Stimulated activated CD4-positive, alpha-beta T cell treated with anti-CD3 and anti-CD28 coated beads, TNF-alpha, amount 100 ng/mL, for 24 hours (primary cell): ENCODE data around the gene WASHC2C.
"Not testable (repeated sequence)": the region's sequence is repeated elsewhere in the genome, so short reads cannot be mapped to it uniquely, and the experiment has no call there.

Experiments
- DNase-seq, 3 experiments: peaks; one replicate each; pipeline ENCODE4 v3.0.0-alpha.2; 2020; ENCODE audit warnings: low read depth in 3 of 3

Gene WASHC2C, protein sequence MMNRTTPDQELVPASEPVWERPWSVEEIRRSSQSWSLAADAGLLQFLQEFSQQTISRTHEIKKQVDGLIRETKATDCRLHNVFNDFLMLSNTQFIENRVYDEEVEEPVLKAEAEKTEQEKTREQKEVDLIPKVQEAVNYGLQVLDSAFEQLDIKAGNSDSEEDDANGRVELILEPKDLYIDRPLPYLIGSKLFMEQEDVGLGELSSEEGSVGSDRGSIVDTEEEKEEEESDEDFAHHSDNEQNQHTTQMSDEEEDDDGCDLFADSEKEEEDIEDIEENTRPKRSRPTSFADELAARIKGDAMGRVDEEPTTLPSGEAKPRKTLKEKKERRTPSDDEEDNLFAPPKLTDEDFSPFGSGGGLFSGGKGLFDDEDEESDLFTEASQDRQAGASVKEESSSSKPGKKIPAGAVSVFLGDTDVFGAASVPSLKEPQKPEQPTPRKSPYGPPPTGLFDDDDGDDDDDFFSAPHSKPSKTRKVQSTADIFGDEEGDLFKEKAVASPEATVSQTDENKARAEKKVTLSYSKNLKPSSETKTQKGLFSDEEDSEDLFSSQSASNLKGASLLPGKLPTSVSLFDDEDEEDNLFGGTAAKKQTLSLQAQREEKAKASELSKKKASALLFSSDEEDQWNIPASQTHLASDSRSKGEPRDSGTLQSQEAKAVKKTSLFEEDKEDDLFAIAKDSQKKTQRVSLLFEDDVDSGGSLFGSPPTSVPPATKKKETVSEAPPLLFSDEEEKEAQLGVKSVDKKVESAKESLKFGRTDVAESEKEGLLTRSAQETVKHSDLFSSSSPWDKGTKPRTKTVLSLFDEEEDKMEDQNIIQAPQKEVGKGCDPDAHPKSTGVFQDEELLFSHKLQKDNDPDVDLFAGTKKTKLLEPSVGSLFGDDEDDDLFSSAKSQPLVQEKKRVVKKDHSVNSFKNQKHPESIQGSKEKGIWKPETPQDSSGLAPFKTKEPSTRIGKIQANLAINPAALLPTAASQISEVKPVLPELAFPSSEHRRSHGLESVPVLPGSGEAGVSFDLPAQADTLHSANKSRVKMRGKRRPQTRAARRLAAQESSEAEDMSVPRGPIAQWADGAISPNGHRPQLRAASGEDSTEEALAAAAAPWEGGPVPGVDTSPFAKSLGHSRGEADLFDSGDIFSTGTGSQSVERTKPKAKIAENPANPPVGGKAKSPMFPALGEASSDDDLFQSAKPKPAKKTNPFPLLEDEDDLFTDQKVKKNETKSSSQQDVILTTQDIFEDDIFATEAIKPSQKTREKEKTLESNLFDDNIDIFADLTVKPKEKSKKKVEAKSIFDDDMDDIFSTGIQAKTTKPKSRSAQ (N-terminal part only)

DNA sequence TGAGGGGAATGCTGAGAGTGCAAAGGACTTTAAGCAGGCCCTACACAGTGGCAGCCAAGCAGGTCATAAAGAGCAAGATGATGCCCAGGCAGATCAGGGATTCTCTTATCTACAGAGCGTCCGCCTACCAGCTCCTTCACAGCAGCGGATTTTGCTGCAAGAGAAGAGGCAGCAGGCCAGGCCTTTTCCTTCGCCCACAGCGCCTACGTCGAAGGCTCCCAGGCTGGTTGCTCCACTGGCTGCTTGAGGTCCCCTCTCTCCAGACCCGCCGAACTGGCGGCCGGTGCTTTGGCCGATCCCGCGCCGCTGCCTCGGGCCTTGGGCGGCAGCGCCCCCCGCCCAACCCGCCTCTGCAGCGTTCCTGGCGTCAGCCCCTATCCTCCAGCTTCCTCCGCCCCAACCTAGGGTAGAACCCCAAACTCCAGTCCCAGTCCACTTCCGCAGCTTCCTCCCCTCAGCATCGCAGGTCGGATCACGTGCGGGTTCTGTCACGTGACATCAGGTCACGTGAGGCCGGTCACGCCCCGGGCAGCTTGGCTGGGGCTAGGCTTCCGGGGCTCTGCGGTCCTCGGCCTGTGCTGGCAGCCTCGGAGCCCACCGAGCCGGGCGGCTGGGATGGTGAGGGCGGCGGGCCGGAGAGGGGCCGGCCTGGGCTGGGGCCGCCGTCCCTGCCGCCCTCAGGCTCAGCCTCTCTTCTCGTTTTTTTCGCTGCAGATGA is at the start of gene WASHC2C:
WASHC2C (plus strand) TSS at position 564 of the 718 bp plus-strand sequence; CDS start at position 616, 52 bp downstream.
- peak; percentile 88 to 96 (median 93) for DNase-seq

DNA sequence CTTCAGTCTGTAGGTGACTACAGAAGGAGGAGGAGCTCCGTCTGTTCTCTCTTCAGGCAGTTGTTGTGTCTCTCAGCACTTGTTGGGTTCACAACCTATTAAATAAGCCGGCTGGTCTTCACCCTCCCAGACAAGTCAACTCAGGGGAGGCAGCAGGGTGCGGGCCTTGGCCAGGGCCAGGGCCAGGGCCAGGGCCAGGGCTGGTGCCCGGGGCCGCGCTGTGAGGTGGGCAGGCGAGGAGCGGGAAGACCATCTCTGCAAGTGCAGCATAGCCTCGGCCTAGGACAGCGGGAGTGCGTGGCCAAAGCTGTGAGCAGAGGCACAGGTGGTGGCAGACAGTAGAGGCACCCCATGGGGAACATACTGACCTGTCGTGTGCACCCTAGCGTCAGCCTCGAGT is 48.6 kb upstream of the WASHC2C start:
- DNase-seq, result not testable (repeated sequence)

DNA sequence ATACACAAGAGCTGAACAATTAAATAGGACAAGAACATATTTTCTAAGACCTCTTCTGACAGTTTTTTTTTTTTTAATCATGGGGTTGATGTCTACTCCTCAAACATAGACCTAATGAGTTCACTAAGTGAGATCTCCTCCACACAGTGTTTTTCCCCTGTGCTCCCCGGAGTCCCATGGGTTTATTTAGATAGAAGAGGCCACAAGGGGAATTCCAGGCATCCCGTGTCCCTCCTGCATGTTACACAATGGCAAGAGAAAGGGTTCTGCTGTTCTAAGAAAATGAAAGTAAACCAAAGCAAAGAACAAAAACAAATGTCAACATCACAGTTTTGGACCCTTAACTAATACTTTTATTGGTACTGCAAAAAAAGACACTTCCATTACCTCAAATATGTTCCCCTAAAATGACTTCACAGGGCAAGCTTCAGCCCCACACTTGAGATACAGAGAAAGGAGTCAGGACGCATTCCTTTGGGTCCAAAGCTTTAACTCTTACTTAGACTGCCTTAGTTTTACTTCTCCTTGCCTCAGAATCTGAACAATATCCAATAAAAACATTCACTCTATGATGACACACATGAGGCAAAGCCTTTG is 16.8 kb upstream of the WASHC2C start:
- DNase-seq, result not testable (repeated sequence)

DNA sequence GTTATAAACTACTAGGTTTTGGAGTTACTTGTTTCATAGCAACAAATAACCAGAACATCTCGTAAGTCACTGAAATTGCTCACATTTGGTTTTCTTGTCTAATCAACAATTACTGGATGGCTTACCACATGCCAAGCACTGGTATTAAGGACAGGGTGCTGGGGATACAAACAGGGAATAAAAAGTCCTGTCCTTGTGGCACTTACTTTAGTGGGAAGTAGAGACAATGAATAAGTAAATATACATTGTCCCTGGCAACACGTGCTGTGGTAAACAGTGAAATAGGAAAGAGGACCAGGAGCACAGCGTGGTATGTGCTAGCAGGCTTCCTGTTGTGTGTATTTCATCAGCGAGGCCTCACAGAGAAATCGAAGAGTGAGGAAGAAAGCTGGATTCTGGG is 15.8 kb upstream of the WASHC2C start:
- not testable (repeated sequence) for DNase-seq

DNA sequence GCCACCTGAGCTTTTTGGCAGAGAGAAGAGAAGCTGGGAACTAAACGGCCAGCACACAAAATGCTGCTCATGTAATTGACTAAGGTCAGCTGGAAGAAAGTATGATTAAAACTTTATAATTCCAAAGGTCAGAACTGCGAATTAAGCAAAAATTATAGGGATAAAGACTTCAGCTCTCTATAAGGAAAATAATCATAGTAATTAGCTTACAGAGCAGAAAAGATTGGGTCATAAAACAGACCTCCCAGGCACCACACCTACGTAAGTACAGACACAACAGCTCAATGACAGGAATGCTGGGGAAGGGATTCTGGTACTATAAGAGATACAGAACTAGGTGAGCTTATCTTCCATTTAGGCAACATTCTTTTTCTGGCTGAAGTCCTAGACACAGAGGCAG is 10.0 kb upstream of the WASHC2C start:
- DNase-seq, result not testable (repeated sequence)

DNA sequence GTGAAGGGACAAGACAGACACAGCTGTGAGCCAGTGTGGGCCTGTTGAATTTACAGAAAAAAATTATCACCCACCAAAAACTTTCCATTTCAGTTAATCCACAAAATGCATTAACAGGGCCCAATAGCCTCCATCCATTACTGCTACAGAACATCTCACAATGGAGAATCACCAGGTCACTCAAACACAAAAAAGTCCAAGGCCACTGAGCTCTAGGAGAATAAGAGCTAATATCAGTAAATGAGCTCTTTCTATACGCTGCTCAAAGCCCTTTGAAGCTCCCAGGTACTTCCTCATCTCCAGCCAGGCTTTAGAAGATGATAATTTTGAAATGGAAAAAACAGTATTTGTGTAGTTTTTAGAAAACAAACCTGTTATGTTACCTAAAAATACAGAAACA is 9.4 kb upstream of the WASHC2C start:
- not testable (repeated sequence) for DNase-seq

DNA sequence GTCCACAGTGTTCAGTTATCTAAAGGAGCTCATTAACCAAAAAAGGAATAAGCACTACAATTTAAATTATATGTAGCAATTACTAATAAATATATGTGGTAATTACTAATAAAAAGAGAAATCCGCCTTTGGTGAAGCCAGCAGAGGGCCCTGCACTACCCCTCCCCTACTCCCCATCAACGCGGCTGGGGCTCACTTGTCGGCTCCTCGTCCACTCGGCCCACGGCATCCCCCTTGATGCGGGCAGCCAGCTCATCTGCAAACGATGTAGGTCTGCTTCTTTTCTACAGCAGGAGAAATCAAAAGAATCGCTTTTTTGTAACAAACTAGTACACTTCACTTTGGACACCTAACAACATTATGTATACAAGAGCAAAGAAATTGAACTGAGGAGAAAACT is 5.6 kb upstream of the WASHC2C start:
- DNase-seq, result not testable (repeated sequence)

DNA sequence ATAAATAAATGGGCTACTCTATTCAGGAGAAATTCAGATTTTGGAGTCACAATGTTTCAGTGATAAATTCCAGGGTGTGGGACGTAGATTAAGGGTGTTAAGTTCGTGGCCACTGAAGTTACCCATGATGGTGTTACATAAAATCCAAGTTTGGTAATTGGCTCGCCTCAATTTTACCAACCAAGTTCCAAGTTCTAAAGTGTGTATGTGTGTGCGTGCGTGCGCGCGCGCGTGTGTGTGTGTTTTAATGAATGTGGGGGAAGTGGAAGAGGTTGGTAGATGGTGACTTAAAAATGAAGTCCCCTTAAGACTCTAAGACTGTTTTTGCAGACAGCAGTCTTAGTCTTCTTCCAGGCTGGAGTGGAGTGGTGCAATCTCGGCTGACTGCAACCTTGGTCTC is 3.2 kb upstream of the WASHC2C start:
- not testable (repeated sequence) for DNase-seq

DNA sequence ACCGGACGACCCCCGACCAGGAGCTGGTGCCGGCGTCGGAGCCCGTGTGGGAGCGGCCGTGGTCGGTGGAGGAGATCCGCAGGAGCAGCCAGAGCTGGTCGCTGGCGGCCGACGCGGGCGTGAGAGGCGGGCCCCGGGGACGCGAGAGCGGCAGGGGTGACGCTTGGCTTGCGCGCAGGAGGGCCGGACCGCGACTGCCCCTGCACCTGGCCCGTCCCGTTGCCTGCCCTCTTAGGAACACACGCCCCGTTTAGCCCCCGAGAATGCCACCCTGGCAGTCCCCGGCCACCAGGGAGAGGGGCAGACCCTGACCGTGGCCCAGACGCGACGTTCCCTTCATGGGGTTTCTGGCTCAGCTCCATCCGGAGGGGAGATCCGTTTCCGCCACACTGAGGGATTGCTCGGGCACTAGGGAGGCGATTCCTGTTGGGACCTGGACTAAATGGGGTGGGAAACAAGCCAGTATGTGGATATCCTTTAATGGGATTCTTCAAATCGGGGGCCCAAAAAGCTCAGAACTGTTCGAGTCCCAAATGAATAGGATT is 427 bp downstream of the WASHC2C start:
- not testable (repeated sequence) for DNase-seq

DNA sequence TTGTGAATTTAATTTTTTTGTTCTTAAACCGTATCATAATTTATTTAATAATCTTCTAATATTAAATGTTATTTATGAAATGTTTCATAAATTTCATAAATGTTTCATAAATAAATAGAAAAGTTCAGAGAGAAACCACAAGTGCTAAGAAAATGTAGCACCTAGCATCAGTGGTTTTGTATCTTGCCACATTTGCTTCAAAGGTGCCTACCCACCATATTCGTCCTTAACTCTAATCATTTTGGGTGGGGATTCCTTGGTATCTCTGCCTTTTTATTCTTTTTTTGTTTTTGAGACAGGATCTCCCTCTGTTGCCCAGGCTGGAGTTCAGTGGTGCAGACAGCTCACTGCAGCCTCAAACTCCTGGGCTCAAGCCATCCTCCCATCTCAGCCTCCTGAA is 7.4 kb downstream of the WASHC2C start:
- not testable (repeated sequence) for DNase-seq

DNA sequence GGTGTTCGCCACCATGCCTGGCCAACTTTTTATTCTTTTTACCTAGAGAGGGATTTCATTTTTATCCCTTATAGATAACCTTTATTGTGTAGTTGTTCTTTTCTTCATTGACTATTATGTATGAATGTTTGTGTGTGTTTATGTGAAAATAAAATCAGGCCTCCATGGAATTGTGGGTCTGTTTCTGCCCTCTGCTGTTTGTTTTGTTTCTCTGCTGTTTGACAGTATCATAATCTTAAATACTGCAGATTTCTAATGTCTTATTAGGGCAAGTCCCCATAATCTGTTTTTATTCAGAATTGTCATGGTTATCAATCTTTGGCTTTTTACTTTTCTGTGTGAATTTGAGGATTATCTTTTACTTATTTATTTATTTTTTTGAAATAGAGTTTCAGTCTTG is 7.8 kb downstream of the WASHC2C start:
- not testable (repeated sequence) for DNase-seq

DNA sequence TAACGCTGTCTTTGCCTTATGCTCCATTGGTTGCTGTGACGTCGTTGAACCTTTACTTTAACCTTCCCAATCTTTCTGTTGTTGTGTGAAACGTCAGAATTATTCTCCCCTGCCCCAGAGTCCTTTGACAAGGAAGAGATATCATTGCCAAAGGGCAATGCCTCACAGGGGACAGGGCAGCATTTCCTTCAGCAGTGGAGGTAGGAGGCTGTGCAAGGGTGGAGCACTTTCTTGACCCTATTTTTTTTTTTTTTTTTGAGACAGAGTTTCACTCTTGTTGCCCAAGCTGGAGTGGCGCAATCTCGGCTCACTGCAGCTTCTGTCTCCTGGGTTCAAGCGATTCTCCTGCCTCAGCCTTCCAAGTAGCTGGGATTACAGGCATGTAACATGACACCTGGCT is 14.5 kb downstream of the WASHC2C start:
- DNase-seq, result not testable (repeated sequence)

DNA sequence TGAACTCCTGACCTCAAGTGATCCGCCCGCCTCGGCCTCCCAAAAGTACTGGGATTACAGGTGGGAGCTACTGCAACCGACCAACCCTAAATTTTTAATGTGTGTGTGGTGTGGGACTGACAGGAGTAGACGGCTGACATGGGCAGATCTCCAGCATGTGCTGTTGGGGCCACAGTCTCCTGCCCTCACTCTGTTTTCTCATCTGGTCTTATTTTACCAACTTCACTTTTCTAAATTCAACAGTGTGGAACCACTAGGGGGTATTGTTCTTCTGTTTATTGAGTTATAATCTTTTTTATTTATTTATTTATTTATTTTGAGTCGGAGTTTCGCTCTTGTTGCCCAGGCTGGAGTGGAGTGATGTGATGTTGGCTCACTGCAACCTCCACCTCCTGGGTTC is 14.9 kb downstream of the WASHC2C start:
- not testable (repeated sequence) for DNase-seq

DNA sequence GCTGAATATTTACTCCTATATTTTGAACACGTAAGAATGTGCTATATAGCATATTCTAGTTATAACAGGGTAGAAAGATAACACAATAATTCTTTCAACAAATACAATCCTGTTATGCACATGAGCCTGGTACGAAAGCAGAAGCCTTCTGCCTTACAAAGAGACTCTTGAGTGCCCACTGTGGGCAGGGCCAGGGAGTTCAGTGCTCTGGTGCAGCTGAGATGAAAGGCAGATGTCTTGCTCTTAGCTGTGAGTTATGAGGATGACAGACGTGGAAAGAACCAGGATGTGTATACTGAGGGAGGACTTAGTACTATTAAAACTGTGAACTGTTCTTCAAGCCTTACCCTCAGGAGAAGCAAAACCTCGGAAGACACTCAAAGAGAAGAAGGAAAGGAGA is 24.1 kb downstream of the WASHC2C start:
- not testable (repeated sequence) for DNase-seq

DNA sequence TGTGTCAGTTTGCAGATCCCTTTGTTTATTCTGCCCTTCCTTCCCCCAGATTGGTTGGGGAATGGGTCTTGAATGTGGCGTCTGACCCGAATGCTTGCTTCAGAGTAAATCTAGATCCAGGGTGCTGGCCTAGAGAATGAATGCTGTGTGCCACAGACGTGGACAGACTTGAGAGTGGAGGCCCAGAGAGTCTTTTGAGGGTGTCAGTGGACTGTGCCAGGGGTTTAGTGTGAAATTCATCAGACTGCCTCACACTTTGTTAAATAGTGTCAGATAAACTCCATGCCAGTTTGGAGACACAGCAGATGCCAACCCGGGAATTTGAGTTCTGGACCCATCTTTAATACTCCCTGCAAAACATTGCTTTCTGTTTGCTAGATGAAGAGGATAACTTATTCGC is 25.1 kb downstream of the WASHC2C start:
- DNase-seq, result not testable (repeated sequence)

DNA sequence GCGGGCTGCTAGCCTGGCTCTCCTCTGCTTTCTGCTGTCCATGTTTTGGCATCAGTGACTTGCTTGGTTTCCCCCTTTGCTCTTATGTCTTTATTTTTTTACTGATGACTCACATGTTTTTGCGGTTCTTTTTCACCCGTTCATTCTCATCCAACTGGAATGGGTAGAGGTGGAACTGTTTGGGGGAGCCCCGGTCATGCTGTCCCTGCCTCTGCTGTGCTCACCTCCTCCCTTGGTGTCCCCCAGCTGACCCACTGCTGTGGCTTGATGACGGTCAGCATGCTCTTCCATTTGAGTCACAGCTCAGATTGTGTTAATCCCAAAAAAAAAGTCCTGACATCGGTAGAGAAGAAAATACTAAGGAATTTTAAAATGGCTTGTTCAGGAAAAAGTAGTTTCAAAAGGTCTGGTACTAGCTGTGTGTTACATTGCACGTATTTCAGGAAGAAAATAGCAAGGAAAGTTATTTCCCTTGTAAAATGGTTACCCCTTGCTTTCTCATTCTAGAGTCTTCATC is 27.0 kb downstream of the WASHC2C start:
- DNase-seq, result not testable (repeated sequence)

DNA sequence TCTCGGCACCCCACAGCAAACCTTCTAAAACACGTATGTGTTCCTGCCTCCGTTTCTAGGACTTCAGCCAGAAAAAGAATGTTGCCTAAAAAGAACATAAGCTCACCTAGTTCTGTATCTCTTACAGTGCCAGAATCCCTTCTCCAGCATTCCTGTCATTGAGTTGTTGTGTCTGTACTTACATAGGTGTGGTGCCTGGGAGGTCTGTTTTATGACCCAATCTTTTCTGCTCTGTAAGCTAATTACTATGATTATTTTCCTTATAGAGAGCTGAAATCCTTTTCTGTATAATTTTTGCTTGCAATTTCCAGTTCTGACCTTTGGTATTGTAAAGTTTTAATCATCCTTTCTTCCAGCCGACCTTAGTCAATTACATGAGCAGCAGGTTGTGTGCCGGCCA is 28.0 kb downstream of the WASHC2C start:
- not testable (repeated sequence) for DNase-seq

DNA sequence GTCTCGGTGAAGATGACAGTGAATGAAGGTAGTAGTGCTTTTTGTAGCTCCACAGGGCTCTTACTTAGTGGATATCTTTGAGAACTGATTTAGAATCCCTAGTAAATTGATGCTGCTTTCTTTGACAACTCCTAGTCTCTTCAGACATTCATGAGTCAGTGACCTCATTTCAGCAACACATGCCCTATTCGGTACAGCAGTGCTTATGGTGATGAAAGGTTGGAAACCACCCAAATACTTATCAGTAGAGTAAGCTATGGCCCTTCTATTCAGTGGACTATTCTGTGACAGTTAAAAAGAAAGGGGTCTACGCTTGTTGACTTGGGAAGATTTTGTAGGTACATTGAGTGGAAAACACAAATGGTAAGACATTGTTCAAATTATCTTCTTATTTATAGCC is 29.0 kb downstream of the WASHC2C start:
- DNase-seq, result not testable (repeated sequence)

DNA sequence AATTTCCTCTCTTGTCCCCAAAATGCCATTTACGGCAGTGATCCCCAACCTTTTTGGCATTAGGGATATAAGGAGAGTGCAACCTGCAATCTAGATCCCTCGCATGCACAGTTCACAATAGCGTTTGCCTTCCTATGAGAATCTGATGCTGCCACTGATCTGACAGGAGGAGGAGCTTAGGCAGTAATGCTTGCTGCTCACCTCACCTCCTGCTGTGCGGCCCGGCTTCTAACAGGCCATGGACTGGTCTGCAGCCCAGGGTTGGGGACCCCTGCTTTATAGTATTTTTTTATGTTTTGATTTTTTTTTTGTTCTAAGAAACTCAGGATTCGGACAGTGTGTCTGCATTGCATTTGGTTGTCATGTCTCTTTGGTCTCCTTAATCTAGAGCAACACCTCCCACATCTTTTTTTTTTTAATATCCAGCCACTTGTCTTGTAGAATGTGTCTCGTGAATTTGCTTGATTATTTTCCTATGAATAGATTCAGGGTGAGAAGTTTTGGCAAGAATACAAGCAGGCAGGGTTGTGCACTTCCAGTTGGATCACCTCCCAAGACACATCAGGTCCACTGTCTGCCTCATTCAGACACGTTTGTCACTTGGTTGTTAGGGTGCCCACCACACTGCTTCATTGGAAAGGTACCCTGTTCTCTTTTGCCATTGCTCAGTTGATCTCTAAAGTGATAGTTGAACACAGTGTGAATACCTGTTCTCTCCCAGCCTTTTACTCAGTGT is 30.8 kb downstream of the WASHC2C start:
- DNase-seq, result not testable (repeated sequence)
